Gastrocnemius medialis (tissue), 4 donors: ENCODE measurements around the gene TTLL3. TPM values are rescaled to one million over a fixed set of nuclear protein-coding genes. Genes with fewer than 3 reads are reported as not detected.
"Not testable (repeated sequence)": the region's sequence is repeated elsewhere in the genome, so short reads cannot be mapped to it uniquely, and the experiment has no call there.

Experiments used
- ATAC-seq, 2 donors: fragments of 150-250 bp; one replicate each; pipeline ENCODE4 v1.9.1; 2016
- DNase-seq, 2 donors: peaks; one replicate each; pipeline ENCODE4 v3.0.0-alpha.2; 2019
- H3K27ac ChIP-seq, 4 donors: fragments of 200-600 bp; sonication (generic); 1 replicate in 1 of 4; 2 replicates in 3 of 4; pipeline ENCODE4 v1.5.1; 2016 to 2018; ENCODE audit warnings: mild to moderate bottlenecking in 2 of 4, moderate library complexity in 1 of 4
- H3K27me3 ChIP-seq, 3 donors: fragments of 200-600 bp; sonication (generic) in 2 of 3; 1 replicate in 1 of 3; 2 replicates in 2 of 3; pipeline versions ENCODE4 v1.5.1 to v1.6.0; 2016 to 2019; ENCODE audit warnings: mild to moderate bottlenecking in 1 of 3, moderate library complexity in 1 of 3
- H3K36me3 ChIP-seq, 2 donors: fragments of 200-600 bp; sonication (generic) in 1 of 2; one replicate each; pipeline ENCODE4 v1.5.1; 2017 to 2018
- H3K4me1 ChIP-seq, 2 donors: fragments of 200-600 bp; sonication (generic) in 1 of 2; one replicate each; pipeline ENCODE4 v1.5.1; 2016 to 2017; ENCODE audit warnings: mild to moderate bottlenecking in 2 of 2
- H3K4me3 ChIP-seq, 4 donors: fragments of 200-600 bp; sonication (generic) in 3 of 4; 1 replicate in 1 of 4; 2 replicates in 3 of 4; pipeline ENCODE4 v1.5.1; 2016 to 2019; ENCODE audit warnings: mild to moderate bottlenecking in 2 of 4
- H3K9me3 ChIP-seq, 3 donors: fragments of 200-600 bp; sonication (generic) in 2 of 3; 1 replicate in 1 of 3; 2 replicates in 2 of 3; pipeline ENCODE4 v1.5.1; 2016 to 2019
- POLR2A ChIP-seq, 2 donors: fragments of 450-650 bp; IDR thresholded peaks; one replicate each; pipeline ENCODE4 v1.6.1; 2017; ENCODE audit warnings: antibody characterized with exemption in 2 of 2, mild to moderate bottlenecking in 2 of 2, moderate library complexity in 2 of 2
- in situ Hi-C, 4 donors: fragments of 200-750 bp; cut with MboI; loops; one replicate each; pipeline versions ENCODE4 v1.15.0 to v1.8.0; 2017; ENCODE audit warnings: low sequenced_read_pairs in 4 of 4
- intact Hi-C: fragments of 100-400 bp; cut with DNase I; formaldehyde crosslinking; loops from one replicate; pipeline ENCODE4 v1.15.1; 2023; ENCODE audit warnings: low total_unique reads
- total RNA-seq, 4 donors: library from RNA; depleted of rRNA; stranded (reverse); fragments of >200 nt; gene quantifications; one replicate each; pipeline versions ENCODE4 v1.1.0 to v1.2.3, GENCODE V29; 2016
- TF ChIP-seq, protein P1 (sequence below), 5 experiments: fragments of 450-650 bp in 3 of 5; fragments of 200-600 bp in 2 of 5; sonication (generic) in 2 of 5; IDR thresholded peaks in 4 of 5; conservative IDR thresholded peaks in 1 of 5; 1 replicate in 4 of 5; 2 replicates in 1 of 5; pipeline ENCODE4 v1.5.1; 2016 to 2019; ENCODE audit warnings: antibody characterized with exemption in 5 of 5, mild to moderate bottlenecking in 3 of 5, moderate library complexity in 3 of 5

The TTLL3 gene
- total RNA-seq, 4 donors from 2014 or later = 3.2 to 17.6 (median 8.5) TPM

DNA sequence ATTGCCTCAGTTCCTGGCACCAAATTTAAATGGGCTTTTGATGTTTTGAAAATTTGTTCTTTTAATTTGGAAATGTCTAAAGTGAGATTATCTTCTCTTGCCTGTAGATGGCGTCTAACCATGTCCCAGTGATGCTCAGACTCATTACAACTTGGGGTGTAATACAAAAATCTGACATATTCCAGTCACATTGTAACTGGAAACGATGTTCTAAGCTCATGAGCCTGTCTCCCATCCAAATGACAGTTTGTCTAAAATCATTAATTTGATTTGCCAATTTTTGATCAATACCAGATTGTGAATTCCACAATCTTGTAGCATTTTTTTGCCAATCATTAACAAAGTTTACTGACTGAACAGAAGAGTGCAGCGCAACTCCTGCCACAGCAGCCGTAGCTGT is 38.8 kb downstream of the TTLL3 start:
- TF ChIP-seq, protein P1, sequence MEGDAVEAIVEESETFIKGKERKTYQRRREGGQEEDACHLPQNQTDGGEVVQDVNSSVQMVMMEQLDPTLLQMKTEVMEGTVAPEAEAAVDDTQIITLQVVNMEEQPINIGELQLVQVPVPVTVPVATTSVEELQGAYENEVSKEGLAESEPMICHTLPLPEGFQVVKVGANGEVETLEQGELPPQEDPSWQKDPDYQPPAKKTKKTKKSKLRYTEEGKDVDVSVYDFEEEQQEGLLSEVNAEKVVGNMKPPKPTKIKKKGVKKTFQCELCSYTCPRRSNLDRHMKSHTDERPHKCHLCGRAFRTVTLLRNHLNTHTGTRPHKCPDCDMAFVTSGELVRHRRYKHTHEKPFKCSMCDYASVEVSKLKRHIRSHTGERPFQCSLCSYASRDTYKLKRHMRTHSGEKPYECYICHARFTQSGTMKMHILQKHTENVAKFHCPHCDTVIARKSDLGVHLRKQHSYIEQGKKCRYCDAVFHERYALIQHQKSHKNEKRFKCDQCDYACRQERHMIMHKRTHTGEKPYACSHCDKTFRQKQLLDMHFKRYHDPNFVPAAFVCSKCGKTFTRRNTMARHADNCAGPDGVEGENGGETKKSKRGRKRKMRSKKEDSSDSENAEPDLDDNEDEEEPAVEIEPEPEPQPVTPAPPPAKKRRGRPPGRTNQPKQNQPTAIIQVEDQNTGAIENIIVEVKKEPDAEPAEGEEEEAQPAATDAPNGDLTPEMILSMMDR (IDR thresholded peaks at IDR 0.05 in 4 of 5, conservative IDR thresholded peaks at IDR 0.05 in 1 of 5) = peak in 4 of 5 experiments; percentile 32 to 52 (median 42)
- H3K4me3 ChIP-seq, H3K27me3 ChIP-seq, ATAC-seq, intact Hi-C loops, H3K27ac ChIP-seq, H3K4me1 ChIP-seq, H3K36me3 ChIP-seq, DNase-seq, H3K9me3 ChIP-seq: not testable (repeated sequence)
- in situ Hi-C loops = loop anchor here in 1 of 4 donors (10.0 kb wide), 1 partner anchor 86 kb away; the partner anchor contains the start of gene CRELD1

DNA sequence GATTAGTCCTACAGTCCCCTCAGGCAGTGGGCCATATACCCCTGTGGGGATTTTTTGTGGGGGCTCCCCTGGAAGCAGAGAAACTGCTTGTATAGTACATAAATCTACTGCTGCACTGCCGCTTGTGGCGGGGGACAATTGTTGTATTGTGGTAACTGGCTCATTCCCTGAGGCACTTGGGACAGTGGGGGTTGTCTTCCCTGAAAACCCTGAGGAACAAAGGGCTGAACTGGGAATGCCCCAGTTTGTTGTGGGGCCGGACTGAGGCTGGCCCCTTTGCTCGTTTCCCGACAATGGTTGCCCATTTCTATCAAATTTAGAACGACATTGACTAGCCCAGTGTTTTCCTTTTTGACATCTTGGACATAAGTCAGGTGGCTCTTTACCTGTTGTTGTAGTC is 41.3 kb downstream of the TTLL3 start:
- H3K4me3 ChIP-seq, H3K9me3 ChIP-seq, H3K27ac ChIP-seq, DNase-seq, in situ Hi-C loops, H3K27me3 ChIP-seq, intact Hi-C loops, ATAC-seq, H3K4me1 ChIP-seq, H3K36me3 ChIP-seq: not testable (repeated sequence)

DNA sequence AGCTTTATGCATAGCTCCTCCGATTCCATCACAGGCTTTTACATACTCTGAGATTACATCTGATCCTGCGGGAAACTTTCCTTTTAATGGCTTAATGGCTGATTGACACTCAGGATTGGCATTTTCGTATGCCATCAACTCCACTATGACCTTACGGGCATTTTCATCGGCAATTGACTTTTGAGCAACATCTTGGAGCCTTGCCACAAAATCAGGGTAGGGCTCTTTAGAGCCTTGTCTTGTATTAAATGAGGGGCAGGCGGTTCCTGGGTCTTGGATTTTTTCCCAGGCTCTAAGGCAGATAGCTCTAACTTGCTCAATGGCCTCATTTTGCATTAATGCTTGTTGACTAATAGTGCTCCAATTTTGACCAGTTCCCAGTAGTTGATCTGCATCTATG is 41.9 kb downstream of the TTLL3 start:
- H3K4me1 ChIP-seq, intact Hi-C loops, DNase-seq, H3K4me3 ChIP-seq, H3K36me3 ChIP-seq, H3K27ac ChIP-seq, ATAC-seq, in situ Hi-C loops, H3K27me3 ChIP-seq, H3K9me3 ChIP-seq: not testable (repeated sequence)

DNA sequence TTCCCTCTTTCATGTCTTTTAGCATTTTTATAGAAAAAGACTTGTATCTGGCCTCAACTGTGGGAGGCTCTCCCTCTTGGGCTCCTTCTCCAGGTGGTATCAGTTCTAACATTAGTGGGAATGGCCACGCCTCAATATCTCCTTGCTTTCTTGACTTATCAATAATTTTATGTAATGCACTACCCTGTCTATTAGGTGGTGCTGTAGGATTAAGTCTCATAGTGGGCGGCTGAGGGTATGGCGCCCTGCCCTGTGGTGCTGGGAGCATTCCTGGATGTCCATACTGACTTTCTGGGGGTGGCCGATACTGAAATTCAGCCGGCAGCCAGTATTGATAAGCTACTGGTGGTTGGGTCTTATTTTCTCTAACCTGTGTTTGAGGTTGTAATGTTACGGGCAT is 42.5 kb downstream of the TTLL3 start:
- in situ Hi-C loops (no loop called here), intact Hi-C loops (no loop called here)
- Histone ChIP-seq H3K27me3 (no peaks in the 10 kb centered on the region), H3K36me3 (no peaks in the 10 kb centered on the region), H3K9me3 (no peaks in the 10 kb centered on the region), H3K27ac (no peak overlapping the region), H3K4me1 (no peaks in the 10 kb centered on the region), H3K4me3 (no peak overlapping the region)
- DNase-seq (no peak), ATAC-seq (no peak)
- TF ChIP-seq, protein P1 (IDR thresholded peaks at IDR 0.05 in 4 of 5, conservative IDR thresholded peaks at IDR 0.05 in 1 of 5) = no peak
- TF ChIP-seq POLR2A (IDR thresholded peaks at IDR 0.05) = no peak

DNA sequence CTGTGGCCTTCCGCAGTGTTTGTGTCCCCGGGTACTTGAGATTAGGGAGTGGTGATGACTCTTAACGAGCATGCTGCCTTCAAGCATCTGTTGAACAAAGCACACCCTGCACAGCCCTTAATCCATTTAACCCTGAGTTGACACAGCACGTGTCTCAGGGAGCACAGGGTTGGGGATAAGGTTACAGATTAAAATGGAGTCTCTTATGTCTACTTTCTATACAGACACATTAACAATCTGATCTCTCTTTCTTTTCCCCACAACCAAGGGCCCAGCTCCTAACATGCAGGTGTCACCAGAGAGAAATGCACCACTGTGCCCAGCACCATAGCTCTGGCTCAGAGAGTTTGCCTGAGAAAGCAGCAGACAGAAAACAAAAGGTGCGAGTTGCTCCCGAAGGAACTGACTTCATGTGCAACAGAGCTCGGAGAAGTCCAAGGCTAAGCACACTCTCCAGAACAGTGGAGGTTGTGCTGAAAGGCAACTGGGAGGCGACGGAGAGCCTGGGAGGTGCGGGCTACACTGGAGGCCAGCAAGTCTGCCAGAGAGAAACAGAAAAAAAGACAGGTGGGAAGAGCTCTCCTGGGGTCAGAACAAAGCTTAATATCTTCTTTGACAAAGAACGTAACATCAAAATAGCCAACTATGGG is 44.4 kb downstream of the TTLL3 start:
- H3K27ac ChIP-seq, in situ Hi-C loops, H3K9me3 ChIP-seq, DNase-seq, H3K4me3 ChIP-seq, H3K27me3 ChIP-seq, ATAC-seq, H3K4me1 ChIP-seq, intact Hi-C loops, H3K36me3 ChIP-seq: not testable (repeated sequence)

DNA sequence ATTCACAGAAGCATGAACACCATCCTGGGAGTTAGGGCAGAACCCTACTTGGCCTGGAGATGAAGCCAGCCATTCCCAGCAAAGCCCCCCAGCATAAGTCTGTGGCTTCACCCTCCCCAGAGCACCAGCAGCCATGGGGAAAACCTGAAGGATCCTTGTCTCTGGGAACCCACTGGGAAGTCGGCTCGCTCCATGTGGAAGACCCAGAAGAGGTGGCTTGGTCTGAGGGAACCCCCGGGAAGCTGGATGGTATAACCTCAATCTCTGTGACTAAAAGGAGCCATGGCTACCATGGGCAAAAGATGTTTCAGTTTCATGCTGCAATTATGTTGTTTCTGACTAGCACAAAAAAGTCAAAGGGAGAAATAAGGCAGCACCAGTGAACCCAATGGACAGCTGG is 45.5 kb downstream of the TTLL3 start:
- Histone ChIP-seq H3K36me3 (no peaks in the 10 kb centered on the region), H3K4me3 (no peak overlapping the region), H3K4me1 (no peaks in the 10 kb centered on the region), H3K9me3 (no peaks in the 10 kb centered on the region), H3K27me3 (no peaks in the 10 kb centered on the region), H3K27ac (no peak overlapping the region)
- TF ChIP-seq, protein P1 (IDR thresholded peaks at IDR 0.05 in 4 of 5, conservative IDR thresholded peaks at IDR 0.05 in 1 of 5) = no peak
- TF ChIP-seq POLR2A (IDR thresholded peaks at IDR 0.05) = no peak
- DNase-seq (no peak), ATAC-seq (no peak)
- in situ Hi-C loops = no loop called here
- intact Hi-C loops = no loop called here
